Measurements from ENCODE around the gene SELENOK.
"Not testable (repeated sequence)": the region's sequence is repeated elsewhere in the genome, so short reads cannot be mapped to it uniquely, and the experiment has no call there.

The SELENOK gene

DNA sequence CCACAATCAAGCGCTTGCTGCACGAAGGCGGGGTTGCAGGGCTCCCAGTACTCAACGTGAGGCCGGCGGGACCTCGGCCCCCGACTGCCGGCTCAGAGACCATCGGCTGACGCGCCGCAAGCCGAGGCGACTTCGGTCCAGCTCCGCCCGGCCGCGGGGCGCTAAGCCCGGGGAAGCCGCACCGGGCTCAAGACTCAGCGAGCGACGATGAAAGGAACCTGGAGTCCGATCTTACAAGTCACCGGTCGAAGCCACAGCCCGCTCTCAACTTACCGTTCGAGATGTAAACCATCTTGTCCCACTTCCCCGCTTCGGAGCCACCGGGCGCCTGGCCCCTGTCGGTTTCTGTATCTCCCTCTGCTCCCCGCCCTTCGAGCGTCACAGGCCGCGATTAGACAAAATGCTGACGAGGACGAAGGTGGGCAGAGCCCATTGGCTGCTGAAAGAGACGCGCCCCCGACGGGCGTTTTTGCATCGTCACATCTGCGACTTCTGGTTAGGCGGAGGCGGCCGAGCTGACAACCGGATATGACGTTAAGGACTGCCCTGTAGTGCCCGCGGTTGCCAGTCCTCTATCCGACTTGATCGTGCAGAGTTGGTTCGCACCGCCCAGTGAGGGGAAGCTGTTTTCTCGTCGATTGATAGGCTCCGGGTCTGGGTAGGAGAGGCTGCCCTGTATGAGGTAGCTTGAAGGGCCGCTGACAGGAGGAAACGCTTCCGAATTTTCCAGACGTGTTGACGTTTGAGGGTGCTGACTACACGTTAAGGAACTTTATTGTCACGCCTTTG lies at the start of gene SELENOK:
Gene SELENOK, minus strand, starts transcription at position 363 of the 789 bp plus-strand sequence.
- DNase-seq (ENCODE audit: low read depth): peak; percentile 98

DNA sequence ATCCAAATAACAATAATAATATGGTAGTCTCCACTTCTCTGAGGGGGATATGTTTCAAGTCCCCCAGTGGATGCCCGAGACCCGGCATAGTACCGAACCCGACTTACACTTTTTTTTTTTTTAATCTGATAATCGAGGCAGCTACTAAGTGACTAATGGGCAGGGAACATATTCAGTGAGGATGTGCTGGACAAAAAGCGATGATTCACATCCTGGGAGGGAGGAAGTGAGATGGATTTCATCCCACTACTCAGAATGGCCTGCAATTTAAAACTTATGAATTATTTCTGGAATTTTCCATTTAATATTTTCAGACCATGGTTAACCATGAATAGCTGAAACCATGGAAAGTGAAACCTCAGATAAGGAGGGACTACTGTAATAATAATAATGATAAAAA lies 49.5 kb upstream of the SELENOK start:
- peak; percentile 5 for DNase-seq (ENCODE audit: low read depth)

DNA sequence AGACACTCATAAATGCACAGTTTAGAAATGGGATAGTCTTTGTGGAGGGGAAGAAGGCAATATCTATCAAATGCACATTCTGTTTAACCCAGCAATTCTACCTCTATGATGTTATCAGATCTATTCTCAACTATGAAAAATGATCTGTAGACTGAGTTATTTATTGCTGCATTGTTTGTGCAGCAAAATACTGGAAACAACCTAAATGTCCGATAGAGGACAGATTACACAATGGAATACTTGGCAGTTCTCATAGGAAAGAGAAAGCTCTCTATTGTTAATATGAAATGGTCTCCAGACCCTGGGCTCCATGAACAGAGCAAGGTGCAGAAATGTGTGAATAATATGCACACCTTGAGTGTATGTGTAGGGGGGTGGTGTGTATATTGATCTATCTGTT lies 49.0 kb upstream of the SELENOK start:
- DNase-seq (ENCODE audit: low read depth): no peak

DNA sequence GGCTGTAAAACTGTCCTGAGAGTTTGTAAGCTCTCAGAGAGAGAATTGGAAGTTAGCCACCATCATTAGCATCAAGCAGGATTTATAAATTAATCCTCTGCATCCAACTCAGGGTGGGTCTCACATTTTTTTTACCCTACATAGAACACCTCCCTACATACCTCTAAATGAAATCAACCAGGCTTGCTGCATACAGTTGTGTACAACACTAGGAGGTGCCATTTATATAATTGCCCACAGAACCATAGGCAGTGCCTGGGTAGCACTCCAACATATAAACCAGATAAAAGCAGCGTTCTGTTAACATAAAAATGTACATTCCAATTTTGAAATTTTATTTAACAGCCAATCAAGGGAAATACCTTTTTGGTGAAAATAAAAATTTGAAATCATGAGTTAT lies 48.2 kb upstream of the SELENOK start:
- no peak for DNase-seq (ENCODE audit: low read depth)

DNA sequence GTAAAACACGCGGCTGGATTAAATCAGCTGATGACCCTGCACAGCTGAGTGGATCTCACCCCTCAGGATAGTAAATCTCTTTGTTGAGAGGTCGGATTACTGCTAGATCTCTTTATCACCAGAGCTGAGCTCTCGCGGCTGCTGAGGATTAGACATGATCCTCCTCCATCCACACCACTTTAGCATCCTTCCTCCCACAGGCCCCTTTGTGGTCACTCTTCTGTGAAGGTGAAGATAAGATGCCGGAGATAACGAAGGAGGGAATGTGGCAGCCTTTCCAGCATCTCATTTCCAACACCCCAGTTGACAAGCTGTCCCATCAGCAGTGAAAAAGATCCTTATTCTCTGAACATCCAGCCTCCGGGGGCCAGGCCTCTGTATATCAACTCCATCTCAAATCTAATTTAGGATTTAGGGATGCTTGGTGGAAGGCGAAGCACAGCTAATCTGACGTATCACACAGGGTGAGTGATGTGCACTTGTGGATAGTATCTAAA lies 47.5 kb upstream of the SELENOK start:
- no peak for DNase-seq (ENCODE audit: low read depth)

DNA sequence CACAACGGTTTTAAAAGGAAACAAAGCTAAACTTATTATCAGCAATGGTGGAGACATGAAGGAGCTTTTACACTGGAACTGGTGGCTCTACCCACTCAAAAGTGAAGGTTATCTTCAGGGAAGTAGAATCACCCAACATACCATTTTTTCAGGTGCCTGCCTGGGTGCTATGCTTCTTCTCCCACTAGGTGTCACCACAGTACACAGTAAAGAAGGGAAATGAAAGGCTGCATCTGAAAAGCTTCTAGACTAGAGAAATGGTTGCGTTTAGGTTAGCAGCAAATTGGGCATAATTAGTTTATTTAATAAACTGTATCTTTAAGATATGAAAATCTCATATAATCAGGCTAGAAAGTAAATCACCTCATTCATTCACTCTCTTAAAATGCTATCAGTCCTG lies 47.0 kb upstream of the SELENOK start:
- DNase-seq (ENCODE audit: low read depth): peak; percentile 14

DNA sequence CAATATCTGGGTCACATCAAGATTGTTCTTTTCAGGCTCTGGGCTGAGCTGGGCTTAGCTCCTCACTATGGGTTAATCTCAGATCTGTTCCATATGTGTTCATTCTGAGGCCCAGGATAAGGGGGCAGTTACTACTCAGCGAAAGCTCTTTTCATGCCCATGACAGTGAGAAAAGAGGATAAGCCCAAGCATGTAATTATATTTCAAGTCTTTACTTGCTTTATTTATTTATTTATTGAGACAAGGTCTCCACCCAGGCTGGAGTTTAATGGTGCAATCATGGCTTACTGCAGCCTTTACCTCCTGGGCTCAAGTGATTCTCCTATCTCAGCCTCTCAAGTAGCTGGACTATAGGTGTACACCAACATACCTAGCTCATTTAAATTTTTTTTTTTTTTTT lies 44.7 kb upstream of the SELENOK start:
- no peak for DNase-seq (ENCODE audit: low read depth)

DNA sequence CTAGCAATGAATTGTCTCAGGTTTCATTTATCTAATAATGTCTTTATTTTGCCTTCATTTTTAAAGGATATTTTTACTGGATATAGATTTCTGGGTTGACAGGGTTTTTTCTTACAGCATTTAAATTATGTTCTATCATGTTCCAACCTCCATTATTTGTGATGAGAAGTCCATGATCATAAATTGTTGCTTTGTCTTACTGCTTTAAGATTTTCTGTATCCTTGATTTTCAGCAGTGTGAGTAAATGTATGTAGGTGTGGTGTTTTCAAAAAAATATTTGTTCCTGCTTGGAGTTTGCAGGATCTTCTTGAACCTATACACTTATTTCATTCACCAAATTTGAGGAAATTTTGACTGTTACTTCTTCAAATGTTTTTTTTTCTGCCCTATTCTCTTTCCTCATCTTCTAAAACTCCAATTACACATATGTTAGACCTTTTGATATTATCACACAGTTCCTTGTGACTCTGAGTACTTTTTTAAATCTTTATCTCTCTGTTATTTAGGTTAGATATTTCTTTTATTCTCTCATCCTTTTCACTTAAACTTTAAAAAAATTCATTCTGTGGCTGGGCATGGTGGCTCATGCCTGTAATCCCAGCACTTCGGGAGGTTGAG lies 43.7 kb upstream of the SELENOK start:
- DNase-seq (ENCODE audit: low read depth): no peak

DNA sequence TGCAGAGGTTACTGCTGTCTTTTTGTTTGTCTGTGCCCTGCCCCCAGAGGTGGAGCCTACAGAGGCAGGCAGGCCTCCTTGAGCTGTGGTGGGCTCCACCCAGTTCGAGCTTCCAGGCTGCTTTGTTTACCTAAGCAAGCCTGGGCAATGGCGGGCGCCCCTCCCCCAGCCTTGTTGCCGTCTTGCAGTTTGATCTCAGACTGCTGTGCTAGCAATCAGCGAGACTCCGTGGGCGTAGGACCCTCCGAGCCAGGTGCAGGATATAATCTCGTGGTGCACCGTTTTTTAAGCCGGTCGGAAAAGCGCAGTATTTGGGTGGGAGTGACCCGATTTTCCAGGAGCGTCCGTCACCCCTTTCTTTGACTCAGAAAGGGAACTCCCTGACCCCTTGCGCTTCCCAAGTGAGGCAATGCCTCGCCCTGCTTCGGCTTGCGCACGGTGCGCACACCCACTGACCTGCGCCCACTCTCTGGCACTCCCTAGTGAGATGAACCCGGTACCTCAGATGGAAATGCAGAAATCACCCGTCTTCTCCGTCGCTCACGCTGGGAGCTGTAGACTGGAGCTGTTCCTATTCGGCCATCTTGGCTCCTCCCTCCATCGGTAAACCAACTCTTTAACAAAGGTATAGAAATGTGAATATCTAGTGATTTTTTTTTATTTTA lies 35.7 kb upstream of the SELENOK start:
- DNase-seq (ENCODE audit: low read depth): not testable (repeated sequence)

DNA sequence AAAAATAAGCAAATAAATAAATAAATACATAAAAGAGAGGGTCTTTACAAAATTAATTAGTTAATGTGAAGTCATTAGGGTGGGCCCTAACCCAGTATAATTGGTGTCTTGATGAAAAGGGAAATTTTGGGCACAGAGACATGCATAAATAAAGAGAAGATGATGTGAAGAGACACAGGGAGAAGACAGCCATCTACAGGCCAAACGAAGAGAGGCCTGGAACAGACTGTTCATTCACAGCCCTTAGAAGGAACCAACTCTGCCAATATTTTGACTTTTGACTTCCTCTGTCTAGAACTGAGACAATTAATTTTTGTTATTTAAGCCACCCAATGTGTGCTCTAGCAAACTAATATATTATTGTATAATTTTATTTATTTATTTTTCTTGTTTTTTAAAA lies 29.6 kb upstream of the SELENOK start:
- no peak for DNase-seq (ENCODE audit: low read depth)

DNA sequence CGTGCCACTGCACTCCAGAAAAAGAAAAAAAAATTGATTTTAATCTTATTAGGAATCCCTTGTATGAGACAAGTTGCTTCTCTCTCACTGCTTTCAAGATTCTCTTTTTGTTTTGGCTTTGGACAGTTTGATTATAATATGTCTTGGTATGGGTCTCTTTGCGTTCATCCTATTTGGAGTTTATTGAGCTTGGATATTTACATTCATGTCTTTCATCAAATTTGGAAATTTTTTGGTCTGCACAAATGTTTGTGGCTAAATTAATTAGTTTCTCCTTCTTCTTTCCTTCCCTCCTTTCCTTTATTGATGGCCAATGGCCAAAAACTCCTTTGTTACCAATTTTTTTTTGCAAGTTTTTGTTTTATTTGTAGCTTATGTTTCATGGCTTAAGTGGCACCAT lies 28.1 kb upstream of the SELENOK start:
- DNase-seq (ENCODE audit: low read depth): no peak

DNA sequence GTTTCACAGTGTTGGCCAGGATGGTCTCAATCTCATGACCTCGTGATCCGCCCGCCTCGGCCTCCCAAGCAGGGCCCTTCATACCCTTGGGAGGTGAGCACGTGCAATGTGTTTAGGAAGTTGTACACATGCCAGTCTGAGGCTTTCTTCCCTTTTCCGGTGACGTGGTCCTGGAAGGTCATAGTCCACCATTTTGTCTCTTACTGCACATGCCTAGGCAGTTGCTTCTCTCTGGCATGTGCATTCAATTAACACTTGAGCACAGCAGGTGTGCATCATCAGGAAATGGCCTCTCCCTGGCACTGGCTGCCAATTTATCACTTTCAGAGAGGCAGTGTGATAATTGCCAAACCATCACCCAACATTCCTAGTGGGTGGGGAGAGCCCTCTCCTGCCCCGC lies 21.7 kb upstream of the SELENOK start:
- DNase-seq (ENCODE audit: low read depth): no peak

DNA sequence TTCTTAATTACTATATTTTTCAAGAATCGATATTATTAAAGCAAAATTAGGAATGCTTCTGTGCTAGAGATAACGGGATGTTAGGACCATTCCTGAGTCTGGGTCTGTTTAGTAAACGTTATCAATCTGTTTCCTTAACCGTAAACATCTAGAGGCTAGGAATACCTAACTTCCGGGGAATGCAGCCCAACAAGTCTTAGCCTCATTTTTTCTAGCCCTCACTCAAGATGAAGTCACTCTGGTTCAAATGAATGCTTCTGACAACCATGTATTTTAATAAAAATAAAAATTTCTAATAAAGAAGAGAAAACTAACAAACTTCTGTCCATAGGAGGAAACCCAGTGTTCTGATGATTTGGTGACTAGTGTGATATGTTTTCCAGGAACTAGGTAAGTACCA lies 11.1 kb upstream of the SELENOK start:
- DNase-seq (ENCODE audit: low read depth): no peak

DNA sequence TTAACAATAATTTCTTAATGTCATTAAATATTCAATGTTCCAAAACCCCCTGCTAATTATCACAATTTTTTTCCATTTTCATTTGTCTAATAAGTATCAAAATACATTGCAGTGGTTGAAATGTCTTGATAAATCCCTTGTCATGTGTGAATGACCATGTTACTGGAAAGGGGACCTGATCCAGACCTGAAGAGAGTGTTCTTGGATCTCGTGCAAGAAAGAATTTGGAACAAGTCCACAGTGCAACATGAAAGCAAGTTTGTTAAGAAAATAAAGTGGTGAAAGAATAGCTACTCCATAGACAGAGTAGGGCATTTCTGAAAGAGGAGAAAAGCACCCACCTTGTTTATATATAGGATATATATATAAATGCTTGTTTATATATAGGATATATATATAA lies 10.4 kb upstream of the SELENOK start:
- DNase-seq (ENCODE audit: low read depth): no peak

DNA sequence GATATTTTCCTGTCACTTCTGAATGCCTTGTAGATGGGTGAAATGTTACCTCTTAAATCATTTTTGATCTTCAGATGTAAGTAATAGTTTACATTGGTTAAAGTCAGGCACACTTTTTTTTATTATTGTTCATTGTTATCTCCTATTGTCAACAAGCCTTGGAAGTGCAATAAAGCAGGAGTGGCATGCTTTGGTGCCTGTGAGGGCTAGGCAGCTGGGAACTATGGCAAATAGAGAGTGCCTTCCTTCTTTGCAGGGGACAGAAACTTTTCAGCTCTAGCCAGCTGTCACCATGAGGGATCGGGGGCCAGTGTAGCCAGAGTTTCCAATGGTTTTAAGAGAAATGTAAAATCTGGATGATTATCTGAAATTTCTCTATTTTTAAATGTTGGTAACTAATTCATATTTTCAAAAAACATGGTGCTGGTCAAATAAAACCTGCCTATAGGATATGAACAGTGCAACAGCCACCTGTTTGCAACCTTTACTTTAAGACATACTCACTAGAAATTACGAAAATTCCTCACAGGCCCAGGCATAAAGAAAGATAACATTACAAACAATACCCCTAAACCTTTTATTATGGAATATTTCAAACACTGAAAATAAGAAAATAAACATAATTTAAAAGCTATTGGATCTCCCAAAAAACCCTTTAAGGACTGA lies 9.1 kb upstream of the SELENOK start:
- no peak for DNase-seq (ENCODE audit: low read depth)

DNA sequence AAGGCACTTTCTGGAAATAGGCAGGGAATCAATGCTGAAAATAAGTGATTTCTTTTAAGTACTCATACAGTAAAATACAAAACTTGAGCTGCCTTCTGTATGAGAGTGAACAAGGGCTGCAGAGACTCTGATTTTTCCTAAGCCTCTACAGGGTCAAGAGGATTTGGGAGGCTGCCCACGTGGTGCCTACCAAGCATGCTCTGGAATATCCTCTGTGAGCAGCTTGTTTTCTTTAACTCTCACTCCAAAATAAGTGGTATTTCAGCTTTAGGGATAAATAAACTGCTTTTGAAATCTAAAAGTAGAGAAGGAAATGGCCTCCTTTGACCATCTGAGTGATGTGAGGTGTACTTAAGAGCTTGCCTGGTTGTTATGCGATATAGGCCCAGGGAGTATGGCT lies 8.1 kb upstream of the SELENOK start:
- no peak for DNase-seq (ENCODE audit: low read depth)

DNA sequence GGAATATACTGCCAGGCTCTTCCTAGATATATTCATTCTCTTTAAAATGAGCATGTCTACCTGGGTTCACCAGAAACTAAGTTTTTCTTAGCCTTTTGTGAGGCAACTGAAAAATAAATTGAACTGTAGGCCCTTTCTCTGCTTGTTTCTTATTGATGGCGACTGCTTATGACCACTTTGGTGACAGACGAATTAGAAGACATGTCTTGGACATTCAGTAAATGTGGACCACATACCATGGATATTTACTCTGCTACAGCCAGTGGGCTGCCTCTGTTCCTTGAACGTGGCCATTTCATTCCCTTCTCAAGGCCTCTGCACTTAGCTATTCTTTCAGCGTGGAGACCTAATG lies 603 bp upstream of the SELENOK start:
- DNase-seq (ENCODE audit: low read depth): no peak

DNA sequence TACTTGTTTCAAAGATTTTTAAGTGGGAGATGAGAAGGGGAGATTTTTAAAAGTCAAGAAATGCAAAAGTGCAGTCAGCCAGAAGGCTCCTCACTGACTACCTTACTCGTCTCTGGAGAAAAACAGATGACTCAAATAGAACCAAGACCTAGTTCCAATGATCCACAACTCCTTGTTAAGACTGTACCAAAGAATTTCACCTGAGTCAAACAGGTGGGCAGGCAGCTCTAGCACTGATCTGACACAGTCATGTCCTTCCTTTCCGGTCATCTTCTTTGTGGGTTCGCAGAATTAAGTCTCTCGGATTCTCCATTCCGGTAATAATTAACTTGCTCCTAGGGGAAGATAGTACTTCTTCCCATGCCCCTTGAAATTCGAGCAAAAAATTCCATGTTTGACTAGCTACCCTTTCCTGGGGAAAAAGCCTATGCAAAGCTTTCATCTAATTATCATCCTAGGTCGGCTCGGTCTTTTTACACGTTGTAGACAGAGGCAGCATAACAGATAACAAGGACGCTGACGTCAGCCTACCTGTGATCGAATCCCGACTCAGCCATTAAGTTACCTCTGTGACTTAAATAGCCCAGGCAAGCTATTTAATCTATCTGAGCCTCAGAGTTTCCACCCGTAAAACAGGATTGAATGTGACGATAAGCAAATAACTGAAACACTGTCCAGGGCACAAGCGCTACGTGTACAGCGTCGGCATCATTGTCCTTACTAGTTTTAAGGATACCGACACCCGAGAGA lies 758 bp downstream of the SELENOK start:
- no peak for DNase-seq (ENCODE audit: low read depth)

DNA sequence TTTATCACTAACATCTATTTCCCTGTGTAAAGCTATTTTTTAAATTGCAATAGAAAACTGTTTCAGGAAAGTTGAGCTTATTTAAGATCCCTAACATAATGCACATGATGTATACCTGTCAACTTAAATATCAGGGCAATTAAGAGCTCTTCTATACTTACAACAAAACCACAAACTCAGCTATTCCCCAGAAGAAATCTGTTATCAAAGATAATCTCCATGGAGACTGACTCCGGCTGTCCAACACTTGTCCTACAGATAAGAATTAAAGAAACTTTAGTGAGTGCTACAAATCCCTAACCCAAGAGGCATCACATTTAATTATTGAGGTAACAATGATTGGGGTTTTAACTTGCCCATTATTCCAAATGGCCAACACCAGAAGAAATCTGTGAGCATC lies 3.4 kb downstream of the SELENOK start:
- DNase-seq (ENCODE audit: low read depth): no peak

DNA sequence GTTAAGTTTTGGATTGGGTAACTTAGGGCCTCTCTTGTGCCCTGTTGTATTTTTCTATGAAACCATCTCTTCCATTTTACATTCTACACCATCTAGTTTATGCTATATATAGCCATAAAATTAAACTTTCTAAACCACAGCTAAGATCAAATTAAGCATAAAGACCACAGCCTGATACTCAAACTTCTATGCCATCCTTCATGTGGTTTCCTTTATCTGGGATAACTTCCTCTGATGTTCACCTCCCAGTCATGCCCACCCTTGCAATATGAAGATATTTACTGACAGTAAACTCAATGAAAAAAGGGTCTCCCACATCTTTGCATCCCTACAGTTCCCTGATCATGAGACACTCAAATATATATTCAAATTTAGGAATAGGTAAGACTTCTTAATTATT lies 4.2 kb downstream of the SELENOK start:
- DNase-seq (ENCODE audit: low read depth): no peak

DNA sequence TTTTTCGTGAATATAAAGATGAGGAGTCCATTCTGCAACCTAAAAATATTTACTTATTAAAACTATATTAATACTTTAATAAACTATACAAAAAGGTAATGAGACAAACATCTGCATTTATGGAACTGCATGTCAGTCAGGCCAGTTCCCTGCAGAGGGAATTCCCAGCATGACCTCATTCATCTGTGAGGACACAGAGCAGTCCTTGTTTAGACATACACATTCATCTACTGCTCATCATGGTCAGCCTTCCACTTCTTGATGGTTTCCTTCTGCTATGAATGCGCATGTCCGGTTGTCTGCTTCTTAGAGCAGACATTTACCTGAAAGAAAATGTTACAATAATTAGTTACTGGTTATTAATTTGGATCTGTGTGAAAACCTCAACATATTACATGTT lies 6.4 kb downstream of the SELENOK start:
- DNase-seq (ENCODE audit: low read depth): no peak

DNA sequence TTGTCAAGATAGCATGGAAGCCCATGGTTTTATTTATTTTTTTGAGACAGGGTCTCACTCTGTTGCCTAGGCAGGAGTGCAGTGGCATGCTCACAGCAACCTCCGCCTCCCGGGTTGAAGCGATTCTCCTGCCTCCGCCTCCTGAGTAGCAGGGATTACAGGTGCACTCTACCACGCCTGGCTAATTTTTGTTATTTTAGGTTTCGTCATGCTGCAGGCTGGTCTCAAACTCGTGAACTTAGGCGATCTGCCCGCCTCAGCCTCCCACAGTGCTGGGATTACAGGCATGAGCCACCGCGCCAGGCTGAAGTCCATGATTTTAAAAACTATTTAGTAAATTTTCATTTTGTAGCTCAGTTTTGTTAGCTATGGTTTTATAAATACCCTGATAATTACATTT lies 7.0 kb downstream of the SELENOK start:
- no peak for DNase-seq (ENCODE audit: low read depth)
